HG02588 (cell line): ENCODE measurements around the gene ZNF541.

Experiments used
- ATAC-seq: cut with Tn5 transposase; IDR thresholded peaks from one replicate; pipeline ENCODE4 v1.9.1; 2021; ENCODE audit warnings: mild to moderate bottlenecking, moderate library complexity; ENCODE audit not compliant: unreplicated experiment

The ZNF541 gene

GRCh38 chr19:47547199-47547598, 25.7 kb downstream of the ZNF541 start:
- ATAC-seq, result no peak

GRCh38 chr19:47545061-47545948, 27.6 kb downstream of the ZNF541 start:
- no peak for ATAC-seq

DNA sequence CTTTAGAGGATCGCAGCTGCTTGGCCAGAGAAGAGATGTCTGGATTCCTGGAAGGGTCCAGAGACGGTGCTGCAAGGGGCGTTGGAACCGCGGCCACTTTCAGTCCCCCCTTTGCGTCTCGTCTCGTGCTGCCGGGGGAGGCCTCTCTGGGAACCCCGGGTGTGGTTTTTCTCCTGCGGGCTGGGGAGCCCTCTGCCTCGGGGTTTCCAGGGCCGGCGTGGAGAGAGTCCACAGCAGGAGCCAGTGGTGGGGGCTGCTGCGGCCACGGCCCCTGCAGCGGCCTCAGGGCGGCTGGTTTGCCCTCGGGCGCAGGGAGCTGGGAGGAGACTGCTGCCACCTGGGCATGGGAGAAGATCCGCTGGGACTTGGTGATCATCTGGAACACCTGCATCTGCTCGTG, 28.5 kb downstream of the ZNF541 start:
- no peak for ATAC-seq

DNA sequence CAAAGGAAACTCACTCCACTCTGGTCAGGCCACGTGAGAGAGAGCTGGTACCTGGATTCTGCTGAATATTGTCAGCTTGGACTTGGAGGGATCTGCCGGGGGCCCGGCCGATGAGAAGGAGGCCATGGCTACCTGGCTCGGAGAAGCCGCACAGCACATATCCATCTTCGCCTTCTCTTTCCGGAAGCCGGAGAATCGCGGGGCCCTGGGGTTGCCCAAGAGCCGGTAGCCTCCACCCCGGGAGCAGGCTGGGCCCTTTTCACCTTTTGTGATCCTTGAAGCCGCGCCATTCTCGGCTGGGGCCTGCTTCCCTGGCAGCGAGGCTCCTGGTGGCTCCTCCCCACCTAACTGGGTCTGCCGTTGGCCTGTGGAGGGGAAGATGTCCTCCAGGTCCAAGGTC, 28.9 kb downstream of the ZNF541 start:
- no peak for ATAC-seq

GRCh38 chr19:47542030-47542475, 30.9 kb downstream of the ZNF541 start:
- no peak for ATAC-seq

GRCh38 chr19:47541518-47541917, 31.4 kb downstream of the ZNF541 start:
- no peak for ATAC-seq

DNA sequence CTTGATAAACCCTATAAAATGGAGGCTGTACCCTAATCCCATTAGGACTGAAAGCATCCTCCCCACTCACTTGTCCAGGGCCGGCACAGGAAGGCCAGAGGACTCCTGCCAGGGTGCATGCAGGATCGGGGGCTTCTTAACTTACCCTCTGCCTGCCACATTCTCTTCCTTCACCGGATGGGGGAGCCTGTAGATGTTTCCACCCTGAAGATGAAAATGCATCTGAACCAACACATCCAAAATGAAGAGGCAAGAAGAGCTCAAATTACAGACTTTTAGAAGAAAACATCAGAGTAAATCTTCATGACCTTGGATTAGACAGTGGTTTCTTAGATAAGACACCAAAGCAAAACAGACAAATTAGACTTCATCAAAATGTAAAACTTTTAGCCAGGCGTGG, 32.2 kb downstream of the ZNF541 start:
- no peak for ATAC-seq

DNA sequence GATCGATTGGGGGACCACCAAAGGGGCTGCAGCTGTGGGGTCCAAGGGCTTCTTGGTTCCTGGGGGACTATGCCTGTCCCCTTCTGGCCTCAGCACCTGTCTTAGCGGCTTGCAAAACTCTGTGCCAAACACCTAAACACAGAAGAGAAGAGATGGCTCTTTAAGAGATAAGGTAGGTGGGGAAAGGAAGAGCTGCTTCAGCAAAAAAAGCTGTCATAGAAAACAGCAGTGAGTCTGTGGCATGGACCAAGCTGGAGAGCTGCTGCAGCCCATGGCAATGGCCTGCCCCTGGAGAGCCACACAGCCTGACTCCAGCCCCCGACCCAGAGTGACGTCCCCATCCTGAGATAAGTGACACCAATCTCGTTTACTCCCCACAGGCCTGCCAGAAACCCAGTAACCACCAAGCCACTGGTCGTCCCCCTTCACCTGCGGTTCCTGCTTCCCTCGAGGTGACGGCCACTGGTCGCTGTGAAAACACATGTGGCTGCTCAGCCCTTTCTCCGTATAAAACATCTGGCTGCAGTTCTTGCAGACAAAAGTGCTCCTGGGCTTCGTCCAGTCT, 33.1 kb downstream of the ZNF541 start:
- ATAC-seq, result no peak

GRCh38 chr19:47538812-47539211, 34.1 kb downstream of the ZNF541 start:
- no peak for ATAC-seq

DNA sequence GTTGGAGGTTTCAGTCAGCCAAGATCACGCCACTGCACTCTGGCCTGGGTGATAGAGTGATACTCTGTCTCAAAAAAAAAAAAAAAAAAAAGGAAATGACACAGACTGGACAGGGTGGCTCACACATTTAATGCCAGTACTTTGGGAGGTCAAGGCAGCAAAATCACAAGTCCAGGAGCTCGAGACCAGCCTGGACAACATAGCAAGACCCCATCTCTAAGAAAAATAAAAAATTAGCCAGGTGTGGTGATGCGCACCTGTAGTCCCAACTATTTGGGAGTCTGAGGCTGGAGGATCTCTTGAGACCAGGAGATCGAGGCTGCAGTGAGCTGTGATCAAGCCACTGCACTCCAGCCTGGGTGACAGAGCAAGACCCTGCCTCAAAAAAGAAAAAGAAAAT, 35.5 kb downstream of the ZNF541 start:
- ATAC-seq, result no peak

- no peak for ATAC-seq
These were observed 38.3 kb downstream of the ZNF541 start for GRCh38 chr19:47534628-47535027.

GRCh38 chr19:47531640-47532387, 41.1 kb downstream of the ZNF541 start:
- no peak for ATAC-seq

DNA sequence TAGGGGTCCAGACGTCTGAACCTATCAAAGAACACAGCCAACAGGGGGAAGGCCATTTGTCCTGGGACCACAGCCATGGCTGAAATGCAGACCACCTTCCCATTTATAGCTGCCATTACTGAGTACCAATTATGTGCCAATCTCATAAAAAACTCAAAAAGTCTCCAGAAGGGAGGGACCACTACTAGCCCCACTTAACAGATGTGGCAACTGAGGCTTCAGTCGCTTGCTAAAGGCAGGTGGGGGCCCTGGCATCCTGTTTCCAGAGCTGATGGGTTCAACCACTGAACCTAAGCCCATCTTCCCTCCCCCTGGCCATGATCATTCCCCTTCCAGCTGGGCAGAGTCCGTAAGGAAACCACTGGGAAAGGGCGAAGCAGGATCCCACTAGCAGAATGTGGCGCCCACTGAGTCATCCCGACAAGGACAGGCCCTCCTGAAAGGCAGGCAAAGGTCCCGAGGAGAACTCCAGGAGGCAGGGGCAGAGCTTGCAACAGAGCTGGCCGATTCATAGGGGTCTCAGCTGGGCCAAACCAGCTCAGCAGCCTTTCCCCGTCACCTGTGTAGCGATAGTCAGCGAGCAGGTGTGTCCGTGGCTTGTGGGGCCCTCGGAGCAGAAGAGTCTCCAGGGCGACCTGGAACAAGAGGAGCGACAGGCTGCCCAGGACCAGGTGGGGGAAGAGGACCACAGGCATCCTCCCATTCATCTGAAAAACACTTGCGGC, 43.8 kb downstream of the ZNF541 start:
- no peak for ATAC-seq

- no peak for ATAC-seq
These were observed 46.1 kb downstream of the ZNF541 start for GRCh38 chr19:47526798-47527197.

DNA sequence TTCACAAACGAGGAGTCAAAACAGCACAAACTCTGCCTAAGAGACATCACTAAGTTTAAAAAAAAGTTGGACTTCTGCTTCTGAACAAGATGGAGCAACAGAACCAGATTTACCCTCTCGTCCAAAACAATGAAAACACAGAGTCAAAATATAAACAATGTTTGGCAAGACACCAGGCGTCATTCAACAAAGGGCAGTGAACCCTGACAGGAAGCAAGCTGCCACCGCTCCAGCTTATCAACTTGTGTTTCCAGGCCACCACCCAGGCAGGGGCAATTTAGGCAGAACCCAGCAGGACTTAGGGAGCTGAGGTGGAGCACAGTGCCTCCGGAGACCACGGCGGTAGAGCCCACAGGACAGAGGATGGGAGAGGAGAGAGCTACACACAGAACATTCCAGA, 49.5 kb downstream of the ZNF541 start:
- no peak for ATAC-seq
